ENCODE results near the gene SYN1.
"Not testable (repeated sequence)": the region's sequence is repeated elsewhere in the genome, so short reads cannot be mapped to it uniquely, and the experiment has no call there.

SYN1 gene

DNA sequence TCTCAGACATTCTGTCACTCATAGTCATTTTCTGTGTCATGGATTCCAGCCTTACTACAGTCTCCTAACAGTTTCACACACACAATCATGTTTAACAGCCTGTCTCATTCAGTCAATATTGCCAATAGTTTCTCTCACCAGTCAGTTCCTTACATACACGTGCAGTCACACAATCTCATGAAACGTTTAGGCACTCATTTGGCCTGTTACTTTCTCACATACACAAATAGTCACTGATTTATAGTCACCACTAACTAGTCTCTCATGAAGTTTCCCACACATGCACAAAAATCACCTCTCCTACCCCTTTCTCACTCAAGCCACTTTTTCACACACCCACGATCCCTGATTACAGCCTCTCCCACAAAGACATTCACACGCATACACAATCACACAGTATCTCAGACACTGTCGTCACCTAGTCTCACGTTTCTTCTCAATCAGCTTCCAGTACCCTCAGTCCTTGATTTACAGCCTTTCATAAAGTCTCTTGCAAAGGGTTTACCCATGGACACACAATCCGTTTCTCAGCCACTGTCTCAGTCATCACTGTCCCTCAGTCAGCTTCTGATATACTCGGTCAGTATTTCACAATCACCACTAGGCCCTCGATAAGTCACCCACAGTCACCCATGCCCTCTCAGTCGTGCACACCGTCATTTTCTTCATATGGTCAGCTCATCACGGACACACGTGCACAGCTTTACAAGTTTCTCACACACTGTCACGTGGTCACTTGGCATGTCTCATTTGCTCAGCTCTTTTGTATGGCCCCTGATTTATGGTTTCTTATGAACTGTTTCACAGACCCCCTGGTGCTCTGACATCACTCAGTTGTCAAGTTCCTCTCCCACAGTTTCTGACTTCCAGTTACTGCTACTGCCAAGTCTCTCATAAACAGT is 14.3 kb upstream of the SYN1 start:
- DNase-seq (ENCODE audit: low read depth), result no peak

GRCh38 chrX:47632666-47633065 is 13.0 kb upstream of the SYN1 start:
- DNase-seq (ENCODE audit: low read depth), result no peak

DNA sequence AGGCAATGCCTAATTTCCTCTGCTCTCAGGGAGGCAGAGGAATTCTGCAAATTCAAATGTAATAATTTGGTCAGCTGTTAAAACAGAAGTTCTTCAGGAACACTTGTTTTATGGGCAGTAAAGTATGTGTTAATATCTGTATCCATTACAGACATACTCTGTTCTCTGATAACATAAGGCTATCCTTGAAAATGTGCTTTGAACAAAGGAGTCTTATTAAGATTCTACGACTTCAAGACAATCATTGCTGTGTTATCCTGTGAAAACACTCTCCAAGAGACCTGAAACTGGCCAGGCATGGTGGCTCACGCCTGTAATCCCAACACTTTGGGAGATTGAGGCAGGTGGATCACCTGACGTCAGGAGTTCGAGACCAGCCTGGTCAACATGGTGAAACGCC is 12.0 kb upstream of the SYN1 start:
- DNase-seq (ENCODE audit: low read depth), result no peak

DNA sequence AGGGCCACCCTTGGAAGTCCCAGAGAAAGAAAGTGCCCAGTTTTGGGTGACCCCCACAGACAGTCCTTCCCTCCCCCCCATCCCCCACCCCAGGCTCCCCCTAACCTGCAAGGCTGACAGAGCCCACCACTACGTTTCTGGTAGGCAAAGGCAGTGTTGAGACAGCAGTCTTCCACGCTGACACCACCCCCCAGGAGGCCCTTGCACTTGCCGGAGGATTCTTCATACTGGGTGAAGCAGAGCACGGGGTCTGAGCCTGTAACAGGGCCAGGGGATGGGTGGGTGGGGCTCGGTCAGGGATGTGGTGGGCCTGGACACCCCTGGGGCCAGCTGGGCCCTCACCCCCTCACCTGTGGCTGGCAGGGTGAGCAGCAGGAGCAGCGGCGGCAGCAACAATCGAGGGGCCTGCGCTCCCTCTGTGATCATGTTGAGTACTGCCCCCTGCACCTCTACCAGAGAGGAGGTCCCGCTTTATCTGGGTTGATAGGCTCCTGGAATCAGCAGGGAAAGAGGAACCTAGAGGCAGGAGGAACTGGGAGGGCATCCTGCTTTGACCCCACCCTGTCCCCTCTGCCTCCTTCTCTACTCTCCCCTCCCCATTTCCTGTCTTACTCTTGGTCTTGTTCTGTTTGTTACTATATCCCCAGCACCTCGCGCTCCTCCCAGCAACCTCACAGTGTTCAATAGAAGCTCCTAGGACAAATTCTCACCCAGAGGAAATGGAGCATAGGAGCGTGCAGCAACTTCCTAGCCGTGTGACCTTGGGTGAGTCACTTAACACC is 10.0 kb upstream of the SYN1 start, which contains the start of gene CFP:
Gene CFP (minus strand): TSS at position 512 of the 782 bp plus-strand sequence. CDS start 86 bp downstream, at position 426.
- no peak for DNase-seq (ENCODE audit: low read depth)

- no peak for DNase-seq (ENCODE audit: low read depth)
Measured at GRCh38 chrX:47628982-47629381, 9.3 kb upstream of the SYN1 start.

DNA sequence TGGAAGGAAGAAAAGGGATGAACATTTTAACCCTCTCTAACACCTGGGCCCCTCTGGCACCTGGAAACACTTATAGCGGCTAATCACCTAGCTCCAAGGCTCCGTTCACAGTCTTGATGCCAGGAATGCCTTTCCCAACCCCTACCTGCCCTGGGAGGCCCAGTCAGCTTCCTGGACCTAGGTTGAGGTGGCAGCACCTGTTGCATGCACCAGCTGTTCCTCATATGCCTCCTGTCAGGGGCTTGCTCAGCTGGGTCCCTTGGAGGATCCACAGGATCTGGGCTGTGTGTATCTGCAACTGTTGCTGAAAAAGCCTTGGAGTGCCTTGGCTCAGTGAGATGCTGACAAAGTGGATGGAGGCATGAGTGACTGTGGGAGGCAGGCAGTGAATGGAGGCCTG is 5.7 kb upstream of the SYN1 start:
- no peak for DNase-seq (ENCODE audit: low read depth)

- peak; percentile 30 for DNase-seq (ENCODE audit: low read depth)
Measured at GRCh38 chrX:47623540-47624027, 3.9 kb upstream of the SYN1 start.

- no peak for DNase-seq (ENCODE audit: low read depth)
Measured at GRCh38 chrX:47621851-47622250, 2.2 kb upstream of the SYN1 start.

DNA sequence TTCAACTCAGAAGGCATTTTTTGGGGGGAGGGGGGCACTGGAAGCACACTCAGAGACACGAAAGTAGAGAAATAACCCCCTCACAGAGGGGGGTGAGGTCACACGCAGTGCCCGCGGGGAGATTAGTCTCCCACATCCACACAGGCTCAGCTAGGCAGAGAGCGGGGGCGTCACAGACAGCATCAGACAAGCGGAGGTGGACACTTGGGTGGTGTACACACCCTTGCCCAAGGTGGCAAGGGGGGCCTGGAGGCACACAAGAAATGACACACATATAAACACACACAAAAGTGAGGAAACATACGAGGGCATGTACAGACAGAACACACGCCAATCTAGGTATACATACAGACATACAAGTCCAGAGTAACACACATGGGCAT is 637 bp upstream of the SYN1 start:
- DNase-seq (ENCODE audit: low read depth), result no peak

- DNase-seq (ENCODE audit: low read depth), result no peak
Measured at GRCh38 chrX:47618923-47619485, 653 bp downstream of the SYN1 start.

DNA sequence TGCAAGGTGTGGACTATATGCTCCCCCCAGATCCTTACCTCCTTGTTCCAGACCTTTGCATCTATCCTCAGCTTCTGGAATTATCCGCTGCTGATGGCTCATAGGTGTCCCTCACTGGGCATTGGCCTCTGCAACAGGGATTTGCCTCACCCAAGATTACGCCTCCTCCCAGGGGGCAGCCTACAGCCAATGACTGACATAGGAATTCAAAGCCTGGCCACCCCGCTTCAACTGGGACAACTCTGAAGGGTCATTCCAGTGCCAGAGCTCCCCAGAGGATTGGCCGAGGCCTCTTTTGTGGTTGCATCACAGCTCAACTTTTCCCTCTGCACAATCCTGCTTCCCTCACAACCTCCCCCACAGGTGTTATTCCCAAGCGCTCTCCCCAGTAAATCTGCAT is 5.0 kb downstream of the SYN1 start:
- no peak for DNase-seq (ENCODE audit: low read depth)

DNA sequence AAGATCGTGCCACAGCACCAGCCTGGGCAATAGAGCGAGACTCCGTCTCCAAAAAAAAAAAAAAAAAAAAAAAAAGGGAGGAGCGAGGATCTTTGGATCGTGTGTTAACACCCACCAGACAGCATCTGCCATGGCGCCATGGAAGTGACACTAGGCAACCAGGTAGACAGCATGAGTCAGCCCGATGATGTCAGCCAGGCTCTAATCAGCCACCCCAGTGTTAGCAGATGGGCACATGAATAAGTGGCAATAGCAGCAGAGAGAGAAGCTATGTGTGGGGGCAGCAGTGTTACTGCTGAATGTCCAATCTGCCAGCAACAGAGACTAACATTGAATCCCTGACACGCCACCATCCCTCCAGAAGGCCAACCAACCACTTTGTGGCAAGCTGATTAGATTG is 6.6 kb downstream of the SYN1 start:
- DNase-seq (ENCODE audit: low read depth), result no peak

DNA sequence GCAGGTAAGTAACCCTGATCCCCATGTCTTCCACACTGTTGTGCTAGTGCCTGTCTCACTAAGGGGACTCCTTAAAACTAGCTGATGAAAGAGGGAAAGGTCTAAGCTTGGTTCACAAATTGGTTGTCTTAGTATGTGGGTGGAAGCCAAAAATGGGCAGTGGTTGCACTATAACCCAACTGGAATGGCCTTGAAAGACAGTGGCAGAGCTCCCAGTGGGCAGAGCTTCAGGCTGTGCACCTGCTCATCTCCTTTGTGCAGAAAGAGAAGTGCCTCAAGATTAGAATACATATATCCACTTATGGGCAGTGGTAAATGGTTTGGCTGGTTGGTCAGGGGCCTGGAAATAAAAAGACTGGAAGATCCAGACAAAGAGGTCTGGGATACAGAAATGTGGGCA is 7.2 kb downstream of the SYN1 start:
- no peak for DNase-seq (ENCODE audit: low read depth)

- no peak for DNase-seq (ENCODE audit: low read depth)
Measured at GRCh38 chrX:47611926-47612325, 7.7 kb downstream of the SYN1 start.

GRCh38 chrX:47611489-47611888 is 8.2 kb downstream of the SYN1 start:
- DNase-seq (ENCODE audit: low read depth), result no peak

DNA sequence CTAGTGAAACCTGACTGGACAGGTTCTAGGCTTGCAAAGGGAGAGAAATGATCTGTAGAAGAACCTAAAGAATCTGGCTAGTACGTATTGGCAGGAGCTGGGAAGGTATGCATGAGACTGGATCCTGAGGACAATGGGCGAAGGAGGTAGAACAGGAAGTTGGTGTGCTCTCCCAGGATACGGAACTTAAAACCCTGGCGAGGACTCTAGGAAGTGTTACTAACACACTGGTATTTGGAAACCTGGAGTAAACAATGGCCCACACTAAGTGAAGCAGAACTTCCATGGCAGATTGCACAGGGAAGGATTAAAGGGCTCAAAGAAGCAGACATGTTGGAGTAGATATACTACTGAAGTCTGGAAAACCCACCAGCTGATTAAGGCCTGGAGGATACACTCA is 9.1 kb downstream of the SYN1 start:
- DNase-seq (ENCODE audit: low read depth), result no peak

DNA sequence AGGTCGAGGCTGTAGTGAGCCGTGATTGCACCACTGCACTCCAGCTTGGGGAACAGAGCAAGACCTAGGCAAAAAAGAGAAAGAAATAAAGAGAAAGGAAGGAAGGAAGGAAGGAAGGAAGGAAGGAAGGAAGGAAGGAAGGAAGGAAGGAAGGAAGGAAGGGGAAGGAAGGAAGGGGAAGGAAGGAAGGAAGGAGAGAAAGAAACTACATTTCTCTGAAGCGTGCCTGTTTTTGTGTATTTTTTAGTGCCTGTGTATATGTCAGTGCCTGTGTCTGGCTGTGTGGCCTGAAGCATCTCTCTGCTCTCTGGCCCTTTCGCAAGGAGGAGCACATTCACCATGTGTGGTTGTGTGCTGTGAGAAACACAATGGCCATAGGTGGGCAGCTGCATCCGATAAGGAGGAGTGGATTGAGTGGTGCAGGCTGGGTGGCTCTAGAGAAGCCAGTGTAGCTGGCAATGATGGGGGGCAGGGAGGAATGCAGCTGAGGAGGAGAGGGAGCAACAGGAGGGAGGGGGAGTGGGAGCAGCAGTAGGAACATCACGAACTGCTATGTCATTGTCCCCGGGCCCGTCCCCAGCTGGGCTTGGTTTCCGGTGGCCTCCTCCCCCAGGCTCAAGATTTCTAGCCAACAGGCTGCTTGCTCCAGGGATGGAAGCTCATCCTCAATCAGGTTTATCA is 11.4 kb downstream of the SYN1 start:
- DNase-seq (ENCODE audit: low read depth), result no peak

- no peak for DNase-seq (ENCODE audit: low read depth)
Measured at GRCh38 chrX:47607091-47607490, 12.6 kb downstream of the SYN1 start.

GRCh38 chrX:47605024-47605423 is 14.6 kb downstream of the SYN1 start:
- no peak for DNase-seq (ENCODE audit: low read depth)

GRCh38 chrX:47603125-47603524 is 16.5 kb downstream of the SYN1 start:
- not testable (repeated sequence) for DNase-seq (ENCODE audit: low read depth)

GRCh38 chrX:47597222-47597621 is 22.4 kb downstream of the SYN1 start:
- no peak for DNase-seq (ENCODE audit: low read depth)

GRCh38 chrX:47596256-47596655 is 23.4 kb downstream of the SYN1 start:
- DNase-seq (ENCODE audit: low read depth), result no peak

Data from non-pigmented ciliary epithelial cell (primary cell).